Measurements from ENCODE around the gene LRP1B.

- TF ChIP-seq CTCF (IDR thresholded peaks at IDR 0.05 in 4 of 5, conservative IDR thresholded peaks at IDR 0.05 in 1 of 5) (no peak), POLR2A (IDR thresholded peaks at IDR 0.05) (no peak)
Measured at GRCh38 chr2:140185076-140185475, 1945.7 kb downstream of the LRP1B start.
